GM18508 (cell line): ENCODE measurements around the gene MARK4.
"Not testable (repeated sequence)": the region's sequence is repeated elsewhere in the genome, so short reads cannot be mapped to it uniquely, and the experiment has no call there.

Source experiments
- ATAC-seq: cut with Tn5 transposase; IDR thresholded peaks from one replicate; pipeline ENCODE4 v1.9.1; 2021; ENCODE audit warnings: moderate number of reproducible peaks; ENCODE audit not compliant: insufficient read depth, unreplicated experiment

Gene MARK4

DNA sequence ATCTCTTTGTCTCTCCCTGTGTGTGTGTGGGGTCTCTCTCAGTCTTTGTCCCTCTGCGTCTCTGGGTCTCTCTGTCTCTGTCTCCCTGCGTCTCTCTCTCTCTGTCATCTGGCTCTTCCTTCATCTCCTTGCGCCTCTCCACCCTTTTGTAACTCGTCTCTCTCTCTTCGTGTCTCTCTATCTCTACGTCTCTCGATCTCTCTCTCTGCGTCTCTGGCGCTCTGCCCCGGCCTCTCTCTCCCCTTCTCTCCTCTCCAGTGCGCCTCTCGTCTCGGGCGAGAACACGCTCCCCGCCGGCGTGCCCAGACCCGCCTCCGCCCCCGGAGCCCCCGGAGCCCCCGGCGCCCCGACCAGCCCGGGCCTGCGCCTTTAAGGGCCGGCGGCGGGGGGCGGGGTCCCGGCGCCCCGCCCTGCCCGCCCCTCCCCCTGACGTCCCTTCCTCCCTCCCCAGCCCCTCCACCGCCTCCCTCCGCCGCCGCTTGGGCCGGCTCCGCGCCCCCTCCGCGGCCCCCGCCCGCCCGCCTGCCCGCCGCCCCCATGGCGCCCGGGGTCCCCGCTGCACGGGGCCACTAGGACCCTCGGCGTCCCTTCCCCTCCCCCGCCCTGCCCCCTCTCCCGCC lies at the start of gene MARK4:
Gene MARK4, plus strand, starts transcription at position 440 of the 620 bp plus-strand sequence. CDS start 318 bp downstream, outside the sequence.
- no peak for ATAC-seq

DNA sequence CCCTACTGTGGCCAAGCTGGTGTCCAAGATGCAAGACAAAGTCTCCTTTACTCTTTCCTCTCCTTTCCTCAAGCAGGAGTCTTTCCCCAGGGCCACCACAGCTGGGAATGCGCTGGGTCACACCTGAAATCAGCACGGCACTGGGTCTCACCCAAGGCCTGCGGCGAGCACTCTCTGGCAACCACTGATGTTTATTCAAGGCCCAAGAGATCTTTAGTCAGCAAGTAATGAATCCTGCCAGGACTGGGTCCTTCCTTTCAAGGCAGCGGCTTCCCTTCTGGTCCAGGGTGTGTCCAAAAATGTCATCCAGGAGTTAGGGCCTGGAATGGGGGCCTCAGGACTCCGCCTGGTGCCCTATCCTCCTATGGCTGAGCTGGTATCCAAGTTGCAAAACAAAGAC lies 48.4 kb upstream of the MARK4 start:
- no peak for ATAC-seq

DNA sequence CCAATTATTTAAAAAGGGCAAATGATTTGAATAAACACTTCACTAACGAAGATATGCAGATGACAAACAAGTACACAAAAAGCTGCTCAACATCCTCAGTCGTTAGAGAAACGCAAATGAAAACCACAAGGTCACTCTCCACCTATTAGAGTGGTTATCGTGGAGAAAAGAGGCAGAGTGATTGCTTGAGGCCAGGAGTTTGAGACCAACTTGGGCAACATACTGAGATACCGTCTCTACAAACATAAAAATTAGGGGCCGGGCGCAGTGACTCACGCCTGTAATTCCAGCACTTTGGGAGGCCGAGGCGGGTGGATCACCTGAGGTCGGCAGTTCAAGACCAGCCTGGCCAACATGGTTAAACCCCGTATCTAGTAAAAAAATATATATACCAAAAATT lies 45.3 kb upstream of the MARK4 start:
- no peak for ATAC-seq

DNA sequence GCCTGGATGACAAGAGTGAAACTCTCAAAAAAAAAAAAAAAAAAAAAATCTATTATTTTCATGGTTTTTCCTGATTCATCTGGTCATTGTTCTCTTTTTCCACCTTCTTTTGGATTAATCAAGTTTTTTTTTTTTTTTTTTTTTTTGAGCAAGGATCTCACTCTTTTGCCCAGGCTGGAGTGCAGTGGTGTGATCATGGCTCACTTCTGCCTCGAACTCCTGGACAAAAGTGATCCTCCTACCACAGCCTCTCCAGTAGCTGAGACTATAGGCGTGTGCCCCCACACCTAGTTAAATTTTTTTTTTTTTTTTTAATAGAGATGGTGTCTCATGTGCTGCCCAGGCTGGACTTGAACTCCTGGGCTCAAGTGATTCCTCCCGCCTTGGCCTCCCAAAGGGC lies 44.7 kb upstream of the MARK4 start:
- no peak for ATAC-seq

DNA sequence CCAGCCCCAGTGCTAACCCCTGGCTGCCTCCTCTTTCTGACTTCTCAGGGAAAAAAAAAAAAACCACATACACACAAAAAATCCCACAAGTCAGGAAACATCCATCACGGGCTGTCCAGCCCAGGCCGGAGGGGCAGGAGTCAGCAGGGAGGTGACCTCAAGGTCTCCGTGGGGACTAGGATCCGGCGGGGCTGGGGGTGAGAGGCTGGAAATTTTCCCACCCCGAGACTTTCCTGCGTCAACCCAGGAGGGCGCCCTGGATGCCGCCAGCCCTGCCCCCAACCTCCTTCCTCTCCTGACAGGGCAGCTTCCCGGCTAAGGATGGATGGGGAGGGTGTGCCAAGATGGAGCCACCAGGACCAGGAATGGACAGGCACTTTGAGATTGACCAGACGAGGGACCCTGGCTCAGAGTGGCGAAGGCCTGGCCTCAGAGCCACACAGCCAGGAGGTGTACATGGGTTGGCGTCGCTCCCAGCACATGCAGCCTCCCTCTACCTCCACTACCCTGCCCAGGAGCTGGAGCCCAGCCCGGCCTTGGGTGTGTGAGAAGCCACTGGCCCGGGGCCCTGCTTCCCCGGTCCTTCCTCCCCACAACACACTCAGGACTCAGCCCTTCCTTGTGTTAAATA lies 39.2 kb upstream of the MARK4 start:
- no peak for ATAC-seq

DNA sequence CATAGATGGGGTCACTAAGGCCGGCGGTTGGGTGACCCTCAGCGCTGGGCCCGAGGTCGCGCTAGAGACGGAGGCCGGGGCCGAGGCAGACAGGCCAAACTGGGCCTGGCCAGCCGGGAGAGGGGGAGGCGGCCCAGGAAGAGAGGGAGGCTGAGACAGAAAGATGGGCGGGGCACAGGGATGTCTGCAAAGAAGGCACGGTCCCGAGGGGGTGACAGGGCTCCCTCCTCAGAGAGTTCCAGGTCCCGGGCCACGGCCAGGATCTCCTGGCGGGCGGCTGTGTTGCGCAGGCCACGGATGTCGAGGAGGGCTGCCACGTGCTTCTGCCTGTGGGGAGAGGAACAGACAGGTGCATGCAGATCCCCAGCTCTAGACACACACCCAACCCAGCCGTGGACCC lies 38.0 kb upstream of the MARK4 start:
- no peak for ATAC-seq

DNA sequence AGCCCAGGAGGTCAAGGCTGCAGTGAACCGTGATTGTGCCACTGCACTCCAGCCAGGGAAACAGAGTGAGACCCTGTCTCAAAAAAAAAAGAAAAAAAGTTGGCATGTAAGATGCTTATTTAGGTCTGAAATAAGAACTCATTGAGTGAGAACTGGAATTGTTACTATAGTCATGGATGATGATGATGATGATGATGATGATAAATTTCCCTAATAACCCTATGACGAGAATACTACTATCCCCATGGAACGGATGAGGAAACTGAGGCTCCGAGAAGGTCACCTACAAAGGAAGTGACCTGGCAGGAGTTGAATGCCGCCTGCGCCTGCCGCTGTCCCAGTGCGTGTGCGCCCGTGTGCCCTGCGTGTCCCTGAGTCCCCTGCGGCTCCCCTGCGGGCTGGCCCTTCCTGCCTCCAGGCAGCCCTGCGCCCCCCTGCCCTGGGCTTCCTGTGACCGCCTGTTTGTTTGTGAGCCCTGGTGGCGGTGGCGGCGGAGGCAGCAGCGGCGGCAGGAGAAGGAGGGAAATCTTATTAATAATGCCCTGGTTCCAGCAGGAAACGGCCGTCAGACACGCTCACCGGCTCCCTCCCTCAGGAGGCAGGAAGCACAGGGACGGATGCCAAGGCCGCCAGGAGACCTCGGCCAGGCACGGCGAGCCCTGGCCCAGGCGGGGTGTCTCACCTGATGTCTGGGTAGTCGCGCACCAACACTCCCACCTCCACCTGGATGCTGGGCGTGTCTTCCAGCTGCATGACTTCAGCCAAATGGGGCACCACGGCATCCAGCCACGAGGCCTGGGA lies 35.5 kb upstream of the MARK4 start:
- no peak for ATAC-seq

DNA sequence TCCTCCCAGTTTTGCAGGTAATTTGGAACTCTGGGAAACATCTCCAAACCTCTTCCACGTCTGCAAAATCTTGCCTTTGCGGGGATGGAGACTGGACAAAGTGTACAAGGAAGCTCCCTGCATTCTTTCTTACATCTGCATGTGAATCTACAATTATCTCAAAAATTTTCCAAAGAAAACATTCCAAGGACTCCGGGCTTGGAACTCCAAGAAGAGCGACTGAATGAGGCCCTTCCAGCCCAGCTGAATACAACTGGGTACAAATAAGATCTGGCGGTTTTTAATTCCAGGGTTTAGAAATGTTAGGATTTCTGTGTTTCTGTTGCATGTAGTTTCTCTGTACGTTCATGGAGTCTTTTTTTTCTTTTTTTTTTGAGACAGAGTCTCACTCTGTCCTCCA lies 34.4 kb upstream of the MARK4 start:
- no peak for ATAC-seq

DNA sequence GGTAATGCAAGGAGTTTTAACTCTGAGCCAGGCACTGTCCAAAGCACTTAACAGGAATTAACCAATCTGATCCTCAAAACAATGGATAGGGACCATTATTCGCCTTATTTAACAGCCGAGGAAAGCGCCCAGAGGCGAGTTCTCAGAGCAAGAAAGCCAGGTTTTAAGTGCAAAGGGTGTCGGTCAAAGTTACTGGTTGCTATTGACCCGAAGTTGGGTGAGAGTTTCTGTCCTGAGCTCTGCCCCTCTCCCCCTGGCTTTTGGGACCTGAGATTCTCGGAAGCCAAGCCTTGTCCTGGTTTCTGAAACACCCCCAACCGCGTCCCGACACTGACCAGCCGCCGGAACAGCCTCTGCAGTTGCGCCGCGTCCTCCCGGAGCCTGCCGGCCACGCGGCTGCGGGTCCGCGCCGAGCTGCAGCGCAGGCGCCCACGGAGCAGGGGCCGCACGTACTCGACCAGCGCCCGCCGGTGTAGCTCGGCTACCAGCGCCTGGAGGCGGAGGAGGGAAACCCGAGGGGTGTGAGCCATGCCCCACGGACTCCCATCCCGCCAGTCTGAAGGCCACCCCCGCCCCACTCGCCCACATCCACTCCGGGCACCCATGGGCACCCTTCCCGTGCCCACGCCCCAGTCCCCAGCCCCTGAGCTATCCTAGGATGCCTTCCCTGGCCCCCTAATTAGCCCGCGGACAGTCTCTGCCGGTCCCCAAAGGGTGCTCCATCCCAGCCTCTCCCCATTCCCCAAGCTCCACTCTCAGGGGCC lies 33.7 kb upstream of the MARK4 start:
- no peak for ATAC-seq

DNA sequence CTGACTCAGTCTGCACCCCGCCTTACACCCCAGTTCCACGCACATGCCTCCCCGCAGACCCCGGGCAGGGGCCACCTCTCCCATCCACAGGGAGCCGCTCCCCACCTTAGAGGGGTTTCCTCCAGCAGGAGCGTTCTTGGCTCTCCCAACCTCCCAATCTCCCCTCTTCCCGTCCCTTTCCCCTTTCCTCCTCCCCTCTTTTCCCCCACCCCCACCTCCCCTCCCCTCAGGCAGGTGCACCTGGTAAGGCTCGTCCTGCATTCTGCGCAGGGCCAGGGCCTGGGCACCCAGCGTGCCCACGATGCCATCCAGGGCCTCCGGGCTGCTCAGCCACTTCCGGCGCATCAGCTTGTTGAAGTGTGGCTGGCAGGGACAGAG lies 33.1 kb upstream of the MARK4 start:
- ATAC-seq = no peak

DNA sequence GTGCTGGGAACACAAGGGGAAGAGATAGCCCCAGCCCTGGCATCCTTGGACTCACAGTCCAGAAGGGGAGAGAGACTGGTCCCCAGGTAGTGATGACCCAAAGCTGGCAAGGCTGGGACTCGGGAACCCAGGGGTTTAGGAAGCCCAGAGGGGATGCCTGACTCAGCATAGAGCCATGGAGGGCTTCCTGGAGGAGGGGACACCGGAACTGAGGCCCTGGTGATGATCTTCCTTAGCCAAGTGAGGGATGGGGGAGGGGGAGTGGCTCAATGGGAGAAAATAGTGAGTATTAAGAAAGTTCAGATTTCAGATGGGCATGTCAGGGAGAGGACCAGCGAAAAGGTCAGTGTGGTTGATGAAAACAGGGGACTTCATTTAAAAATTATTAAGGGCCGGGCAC lies 32.6 kb upstream of the MARK4 start:
- ATAC-seq = no peak

DNA sequence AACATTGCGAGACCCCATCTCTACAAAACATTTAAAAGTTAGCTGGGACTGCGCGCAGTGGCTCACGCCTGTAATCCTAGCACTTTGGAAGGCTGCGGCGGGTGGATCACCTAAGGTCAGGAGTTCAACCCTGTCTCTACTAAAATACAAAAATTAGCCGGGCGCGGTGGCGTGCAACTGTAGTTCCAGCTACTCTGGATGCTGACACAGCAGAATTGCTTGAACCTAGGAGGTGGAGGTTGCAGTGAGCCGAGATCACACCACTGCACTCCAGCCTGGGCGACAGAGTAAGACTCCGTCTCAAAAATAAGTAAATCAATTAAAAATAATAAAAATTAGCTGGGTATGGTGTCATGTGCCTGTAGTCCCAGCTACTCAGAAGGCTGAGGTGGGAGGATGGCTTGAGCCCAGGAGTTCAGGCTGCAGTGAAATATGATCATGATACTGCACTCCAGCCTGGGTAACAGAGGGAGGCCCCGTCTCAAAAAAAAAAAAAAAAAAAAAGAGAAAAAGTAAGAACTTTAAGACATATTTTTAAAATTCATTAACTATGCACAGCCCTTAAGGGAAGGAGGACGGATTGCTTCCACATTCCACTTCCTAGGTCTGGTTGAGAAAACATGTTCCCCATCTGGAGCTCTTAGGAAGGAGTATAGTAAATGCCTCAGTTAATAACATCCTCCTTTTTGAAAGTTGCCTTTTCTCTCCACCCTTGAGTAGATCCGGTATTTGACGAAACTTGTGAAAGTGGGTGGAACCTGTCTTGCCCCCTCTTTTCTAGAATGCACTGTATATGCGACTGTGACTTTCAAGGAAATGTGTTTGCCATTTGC lies 31.9 kb upstream of the MARK4 start:
- ATAC-seq = no peak

DNA sequence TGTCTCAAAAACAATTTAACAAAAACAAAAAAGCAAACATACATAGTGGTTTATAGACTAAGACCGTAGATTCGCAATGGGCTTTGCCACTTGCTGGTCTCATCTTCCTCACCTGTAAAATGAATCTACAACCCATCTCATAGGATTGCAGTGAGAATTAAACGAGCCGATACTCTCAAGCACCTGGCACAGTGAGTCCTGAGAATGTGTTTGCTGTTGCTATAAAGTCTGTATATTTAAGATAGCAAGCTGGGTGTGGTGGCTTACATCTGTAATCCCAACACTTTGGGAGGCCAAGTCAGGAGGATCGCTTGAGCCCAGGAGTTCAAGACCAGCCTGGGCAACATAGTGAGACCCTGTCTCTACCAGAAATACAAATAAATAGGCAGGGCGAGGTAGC lies 28.3 kb upstream of the MARK4 start:
- no peak for ATAC-seq

DNA sequence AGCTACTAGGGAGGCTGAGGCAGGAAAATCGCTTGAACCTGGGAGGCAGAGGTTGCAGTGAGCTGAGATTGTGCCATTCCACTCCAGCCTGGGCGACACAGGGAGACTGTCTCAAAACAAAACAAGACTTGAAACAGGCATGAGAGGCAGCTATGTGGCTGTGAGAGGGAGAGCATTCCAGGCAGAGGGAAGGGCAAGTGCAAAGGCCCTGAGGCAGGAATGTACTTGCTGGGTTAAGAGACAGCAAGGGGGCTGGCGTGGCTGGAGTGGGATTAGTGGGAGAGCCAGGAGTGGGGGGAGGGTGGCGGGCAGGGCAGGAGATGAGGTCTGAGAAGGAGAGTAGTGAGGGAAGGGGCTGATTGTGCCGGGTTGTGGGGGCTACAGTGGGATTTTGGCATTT lies 27.2 kb upstream of the MARK4 start:
- no peak for ATAC-seq

DNA sequence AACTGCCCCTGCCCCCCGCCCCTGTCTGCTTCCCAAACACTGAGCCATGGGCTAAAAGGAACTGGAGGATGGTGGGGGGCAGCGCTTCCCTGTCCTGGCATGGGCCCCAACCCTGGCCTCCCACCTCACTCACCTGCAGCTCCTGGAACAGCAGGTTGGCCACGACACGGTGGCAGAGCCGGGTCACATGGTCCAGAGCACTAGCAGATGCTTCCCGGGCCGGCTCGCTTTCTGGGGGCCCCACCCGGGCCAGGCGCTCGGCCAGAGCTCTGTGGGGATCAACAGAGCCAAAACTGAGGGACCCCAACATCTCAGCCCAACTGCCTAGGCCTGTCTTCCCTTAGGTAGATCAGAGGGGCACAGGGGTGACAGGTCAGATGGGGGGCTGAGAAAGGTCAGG lies 26.4 kb upstream of the MARK4 start:
- no peak for ATAC-seq

DNA sequence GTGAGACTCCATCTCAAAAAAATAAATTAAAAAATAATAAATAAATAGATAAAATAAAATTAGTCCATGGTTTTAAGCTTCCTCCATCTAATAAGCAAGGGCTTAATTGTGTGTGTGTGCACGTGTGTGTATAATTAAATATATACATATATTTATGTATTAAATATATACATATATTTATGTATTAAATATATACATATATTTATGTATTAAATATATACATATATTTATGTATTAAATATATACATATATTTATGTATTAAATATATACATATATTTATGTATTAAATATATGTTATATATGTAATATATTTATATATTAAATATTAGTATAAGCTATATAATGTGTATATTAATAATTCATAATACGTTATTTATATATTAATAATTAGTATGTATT lies 22.0 kb upstream of the MARK4 start:
- ATAC-seq = not testable (repeated sequence)

DNA sequence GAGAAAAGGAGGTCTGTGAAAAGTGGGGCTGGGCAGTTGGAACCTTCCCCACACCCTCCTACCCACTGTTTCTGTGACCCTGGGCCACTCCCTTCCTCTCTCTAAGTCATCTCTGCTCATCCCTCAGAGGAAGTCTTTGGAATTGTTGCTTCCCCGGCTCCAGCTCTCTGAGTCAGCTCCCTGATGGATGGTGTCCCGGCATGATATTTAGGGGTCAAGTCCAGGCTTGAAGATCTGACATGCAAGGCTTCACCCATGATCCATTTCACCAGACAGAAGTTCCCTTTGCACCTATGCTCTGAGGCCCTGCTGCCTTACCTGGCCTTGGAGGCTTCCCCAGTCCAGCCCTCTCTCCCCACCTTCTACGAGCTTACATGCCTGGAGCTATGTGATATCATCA lies 19.2 kb upstream of the MARK4 start:
- ATAC-seq = no peak

DNA sequence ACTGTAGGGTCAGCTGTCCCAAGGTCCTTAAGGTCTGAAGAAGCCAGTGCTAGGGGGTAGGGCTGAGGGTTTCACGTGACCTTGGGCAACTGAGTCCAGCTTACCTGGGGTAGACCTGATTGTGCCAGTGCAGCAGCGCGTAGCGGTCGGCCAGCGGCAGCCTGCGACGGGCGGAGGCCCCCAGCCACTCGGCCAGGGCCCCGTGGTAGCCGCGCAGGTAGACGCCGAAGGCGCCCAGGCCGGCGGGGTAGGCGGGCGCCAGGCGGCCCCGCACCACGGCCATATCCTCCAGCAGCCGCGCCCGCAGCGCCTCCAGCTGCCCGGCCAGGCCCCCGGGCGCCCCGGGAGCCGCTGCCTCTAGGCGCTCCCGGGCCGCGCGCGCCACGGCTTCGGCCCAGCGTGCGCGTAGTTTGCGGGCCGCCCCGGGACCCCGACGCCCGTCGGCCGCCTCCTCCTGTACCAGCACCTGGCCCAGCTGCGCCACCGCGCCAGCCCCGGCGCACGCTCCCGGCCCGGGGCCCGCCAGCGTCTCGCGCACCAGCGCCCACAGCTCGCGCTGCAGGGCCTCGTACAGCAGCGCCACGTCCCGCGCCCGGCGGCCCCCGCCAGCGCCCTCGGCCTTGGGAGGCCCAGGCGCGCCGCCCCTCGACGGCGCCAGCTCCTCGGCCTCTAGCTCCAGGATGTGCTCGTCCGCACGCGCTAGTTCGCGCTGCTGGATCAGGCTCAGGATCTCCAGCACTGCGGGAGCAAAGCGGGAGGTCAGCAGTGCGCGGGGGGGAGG lies 16.8 kb upstream of the MARK4 start:
- ATAC-seq = no peak

DNA sequence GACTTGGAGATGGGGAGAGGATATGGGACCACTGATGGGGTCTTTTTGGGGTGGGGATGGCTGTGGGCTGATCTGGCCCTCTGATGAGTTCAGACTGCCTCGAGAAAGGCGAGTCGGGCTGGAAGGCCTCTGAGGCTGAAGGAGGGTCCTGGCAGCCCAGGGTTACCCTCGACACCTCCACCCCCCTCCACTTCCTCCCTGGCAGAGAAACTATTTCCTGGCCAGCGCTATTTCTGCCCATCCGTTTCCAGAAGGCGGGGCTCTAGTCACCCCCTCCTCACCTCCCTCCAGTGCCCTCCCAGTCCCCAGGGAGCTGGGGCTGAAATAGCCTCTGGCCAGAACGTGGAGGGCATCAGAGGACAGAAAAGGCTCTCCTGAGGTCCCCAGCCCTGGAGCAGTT lies 15.6 kb upstream of the MARK4 start:
- no peak for ATAC-seq
